RWPE1 (cell line): Measurements from ENCODE around the gene AIG1.
"Not testable (repeated sequence)": the region's sequence is repeated elsewhere in the genome, so short reads cannot be mapped to it uniquely, and the experiment has no call there.

ENCODE experiments used
- CTCF ChIA-PET: fragments of 350-600 bp; sonication (Branson Sonifier 250); formaldehyde crosslinking; extraction: SDS; loops from one replicate; lab custom pipeline; 2021; lab: Yijun Ruan, JAX
- POLR2A ChIA-PET: fragments of 400-600 bp; formaldehyde crosslinking; extraction: SDS; loops from one replicate; lab custom pipeline; 2020; ENCODE audit warnings: antibody characterized with exemption; ENCODE audit not compliant: low non-redundant PET; lab: Yijun Ruan, JAX
- DNase-seq: peaks from one replicate; pipeline ENCODE4 v3.0.0; 2012; ENCODE audit warnings: low spot score
- H3K27ac ChIP-seq: fragments of 450-650 bp; 2 replicates; pipeline ENCODE4 v1.5.1; 2017
- TF ChIP-seq, protein P1 (sequence below): fragments of 450-650 bp; conservative IDR thresholded peaks from 2 replicates; pipeline ENCODE4 v1.5.1; 2017; ENCODE audit warnings: low read depth, mild to moderate bottlenecking

The AIG1 gene

DNA sequence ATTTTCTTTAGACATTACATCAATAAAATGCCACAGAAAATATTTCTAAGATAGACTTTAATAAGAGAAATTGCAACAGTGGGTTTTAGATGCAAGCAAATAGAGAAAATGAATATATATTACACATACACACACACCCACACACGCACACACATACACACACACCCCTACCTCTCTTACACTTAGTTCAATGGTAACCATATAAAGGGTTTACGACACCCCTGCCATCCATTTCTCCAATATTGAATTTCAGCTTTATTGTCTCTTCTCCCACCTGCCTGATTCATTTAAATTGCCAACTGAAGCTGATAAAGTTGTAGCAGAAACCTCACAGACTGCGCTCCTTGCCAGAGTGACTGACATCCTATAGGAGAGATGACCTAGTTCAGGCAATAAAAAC, 235.2 kb downstream of the AIG1 start:
- no peak for DNase-seq
- ChIA-PET CTCF (interaction anchor here (0.7 kb wide), 1 partner anchor 702 kb away, joined by 5 read pairs; no protein-coding TSS in a partner anchor), POLR2A (no interaction called here)
- no peak overlapping the region for H3K27ac ChIP-seq
- TF ChIP-seq, protein P1, sequence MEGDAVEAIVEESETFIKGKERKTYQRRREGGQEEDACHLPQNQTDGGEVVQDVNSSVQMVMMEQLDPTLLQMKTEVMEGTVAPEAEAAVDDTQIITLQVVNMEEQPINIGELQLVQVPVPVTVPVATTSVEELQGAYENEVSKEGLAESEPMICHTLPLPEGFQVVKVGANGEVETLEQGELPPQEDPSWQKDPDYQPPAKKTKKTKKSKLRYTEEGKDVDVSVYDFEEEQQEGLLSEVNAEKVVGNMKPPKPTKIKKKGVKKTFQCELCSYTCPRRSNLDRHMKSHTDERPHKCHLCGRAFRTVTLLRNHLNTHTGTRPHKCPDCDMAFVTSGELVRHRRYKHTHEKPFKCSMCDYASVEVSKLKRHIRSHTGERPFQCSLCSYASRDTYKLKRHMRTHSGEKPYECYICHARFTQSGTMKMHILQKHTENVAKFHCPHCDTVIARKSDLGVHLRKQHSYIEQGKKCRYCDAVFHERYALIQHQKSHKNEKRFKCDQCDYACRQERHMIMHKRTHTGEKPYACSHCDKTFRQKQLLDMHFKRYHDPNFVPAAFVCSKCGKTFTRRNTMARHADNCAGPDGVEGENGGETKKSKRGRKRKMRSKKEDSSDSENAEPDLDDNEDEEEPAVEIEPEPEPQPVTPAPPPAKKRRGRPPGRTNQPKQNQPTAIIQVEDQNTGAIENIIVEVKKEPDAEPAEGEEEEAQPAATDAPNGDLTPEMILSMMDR, result no peak

DNA sequence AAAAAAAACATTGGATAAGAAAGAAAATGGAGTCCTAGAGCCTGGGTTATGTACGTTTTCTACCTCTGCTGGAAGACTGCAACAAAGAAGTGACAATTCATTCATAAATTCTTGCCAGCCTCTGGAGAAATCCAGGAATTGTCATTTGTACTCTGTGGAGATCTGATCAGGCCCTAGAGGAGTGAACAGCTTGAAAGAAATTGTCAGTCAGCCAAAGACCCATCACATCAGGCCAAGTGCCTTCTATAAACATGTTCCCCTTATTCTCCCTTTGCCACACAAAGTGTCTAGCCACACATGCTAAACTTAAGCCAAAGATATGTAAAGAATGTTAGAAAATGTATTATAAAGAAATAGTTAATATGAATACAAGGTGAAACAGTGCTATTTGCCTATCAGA, 237.4 kb downstream of the AIG1 start:
- POLR2A ChIA-PET, result no interaction called here
- no peak for DNase-seq
- TF ChIP-seq, protein P1, result no peak
- CTCF ChIA-PET, result no interaction called here
- no peak overlapping the region for H3K27ac ChIP-seq

DNA sequence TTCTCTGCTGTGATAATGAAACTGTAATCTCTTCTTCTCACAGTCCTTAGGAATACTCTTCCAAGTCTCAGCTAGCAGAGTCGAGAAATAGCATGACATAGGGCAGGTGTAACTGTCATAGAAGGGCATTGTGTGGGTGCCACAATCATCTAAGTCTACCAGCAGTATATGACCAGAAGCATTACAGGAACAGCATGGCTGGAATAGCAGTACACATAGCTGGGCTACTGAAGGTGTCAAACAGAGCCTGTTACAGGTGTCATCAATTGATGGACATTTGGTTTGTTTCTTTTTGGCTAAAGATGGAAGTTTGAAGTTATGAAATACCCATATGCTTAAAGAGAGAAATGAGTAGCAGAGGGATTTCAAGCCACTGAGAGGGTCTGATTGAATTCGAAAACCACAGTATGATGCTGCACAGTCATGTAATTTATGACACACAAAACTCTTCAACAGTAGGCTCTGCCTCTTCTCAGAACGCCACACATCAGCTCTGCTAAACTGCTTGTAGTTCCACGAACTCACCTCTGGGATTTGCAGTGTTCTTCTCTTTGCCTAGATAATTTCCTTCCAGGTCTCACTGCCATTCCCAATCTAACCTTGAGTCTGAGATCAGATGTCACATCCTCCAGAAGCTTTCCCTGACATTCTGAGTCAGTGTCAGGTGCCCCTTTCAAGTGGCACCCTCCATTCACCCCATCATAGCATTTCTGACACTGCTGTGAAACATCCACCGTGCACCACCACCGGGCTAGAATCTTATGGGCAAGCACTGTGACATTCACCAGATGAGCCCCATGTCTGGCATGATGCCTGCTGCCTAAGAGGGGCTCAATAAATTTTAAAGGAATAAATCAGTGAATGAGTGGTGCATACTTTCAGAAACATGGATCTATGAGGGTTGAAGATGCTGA, 238.8 kb downstream of the AIG1 start:
- DNase-seq, result no peak
- no peak overlapping the region for H3K27ac ChIP-seq
- POLR2A ChIA-PET, result no interaction called here
- CTCF ChIA-PET, result interaction anchor here (0.5 kb wide), 1 partner anchor 88 kb away, joined by 4 read pairs; no protein-coding TSS in a partner anchor
- TF ChIP-seq, protein P1, result no peak

DNA sequence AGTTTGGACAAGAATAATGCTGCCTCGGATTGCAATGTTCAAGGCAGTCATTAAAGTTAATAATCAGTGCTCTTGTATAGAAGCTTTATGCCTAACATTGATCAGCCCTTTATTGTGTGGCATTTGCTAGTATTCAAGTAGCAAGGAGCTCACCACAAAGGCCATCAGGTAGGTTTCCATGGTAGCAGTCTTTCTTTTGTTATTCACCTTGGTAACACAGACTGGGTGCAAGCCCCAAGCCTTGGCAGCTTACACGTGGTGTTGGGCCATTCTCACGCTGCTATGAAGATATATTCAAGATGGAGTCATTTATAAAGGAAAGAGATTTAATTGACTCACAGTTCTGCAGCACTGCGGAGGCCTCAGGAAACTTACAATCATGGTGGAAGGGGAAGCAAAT, 240.5 kb downstream of the AIG1 start:
- no peak overlapping the region for H3K27ac ChIP-seq
- ChIA-PET POLR2A (interaction anchor here (0.5 kb wide), 1 partner anchor 126 kb away, joined by 3 read pairs; no protein-coding TSS in a partner anchor), CTCF (interaction anchor here (0.6 kb wide), 1 partner anchor 96 kb away, joined by 3 read pairs; no protein-coding TSS in a partner anchor)
- TF ChIP-seq, protein P1, result no peak
- no peak for DNase-seq

DNA sequence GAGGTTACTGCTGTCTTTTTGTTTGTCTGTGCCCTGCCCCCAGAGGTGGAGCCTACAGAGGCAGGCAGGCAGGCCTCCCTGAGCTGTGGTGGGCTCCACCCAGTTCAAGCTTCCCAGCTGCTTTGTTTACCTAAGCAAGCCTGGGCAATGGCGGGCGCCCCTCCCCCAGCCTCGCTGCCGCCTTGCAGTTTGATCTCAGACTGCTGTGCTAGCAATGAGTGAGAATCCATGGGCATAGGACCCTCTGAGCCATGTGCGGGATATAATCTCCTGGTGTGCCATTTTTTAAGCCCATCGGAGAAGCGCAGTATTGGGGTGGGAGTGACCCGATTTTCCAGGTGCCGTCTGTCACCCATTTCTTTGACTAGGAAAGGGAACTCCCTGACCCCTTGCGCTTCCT, 247.1 kb downstream of the AIG1 start:
- DNase-seq, POLR2A ChIA-PET, CTCF ChIA-PET, H3K27ac ChIP-seq: not testable (repeated sequence)

DNA sequence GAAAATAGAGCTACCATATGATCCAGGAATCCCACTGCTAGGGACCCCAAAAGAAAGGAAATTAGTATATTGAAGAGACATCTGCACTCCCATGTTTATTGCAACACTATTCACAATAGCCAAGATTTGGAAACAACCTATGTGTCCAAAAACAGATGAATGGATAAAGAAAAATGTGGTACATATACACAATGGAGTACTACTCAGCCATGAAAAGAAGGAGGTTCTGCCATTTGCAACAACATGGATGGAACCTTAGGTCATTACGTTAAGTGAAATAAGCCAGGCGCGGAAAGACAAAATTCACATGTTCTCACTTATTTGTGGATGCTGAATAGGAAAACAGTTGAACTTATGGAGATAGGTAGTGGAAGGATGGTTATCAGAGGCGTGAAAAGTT, 252.5 kb downstream of the AIG1 start:
- no peak for DNase-seq
- POLR2A ChIA-PET, result no interaction called here
- TF ChIP-seq, protein P1, result no peak
- CTCF ChIA-PET, result no interaction called here
- no peak overlapping the region for H3K27ac ChIP-seq
